H1 (cell line): ENCODE results near the gene MED12L. TPM values are rescaled to one million over a fixed set of nuclear protein-coding genes. Genes with fewer than 3 reads are reported as not detected.

Source experiments
- EZH2 ChIP-seq: fragments of 200-600 bp; sonication (generic); IDR thresholded peaks from 2 replicates; pipeline ENCODE4 v1.7.1; 2012; ENCODE audit warnings: low read depth, mild to moderate bottlenecking, moderate library complexity, low read length, inconsistent platforms; ENCODE audit not compliant: severe bottlenecking
- GTF2F1 ChIP-seq: IDR thresholded peaks from 2 replicates; pipeline ENCODE4 v1.6.1; 2012; ENCODE audit warnings: low read depth, low read length, improper control_type of control experiment, borderline replicate concordance
- NANOG ChIP-seq: IDR thresholded peaks from 2 replicates; pipeline ENCODE4 v1.6.1; 2011; ENCODE audit warnings: low read length, low read depth, mild to moderate bottlenecking, inconsistent platforms; ENCODE audit not compliant: insufficient read depth, poor library complexity, severe bottlenecking
- polyA plus RNA-seq, 7 experiments: library from polyadenylated mRNA; depleted of rRNA in 3 of 7; stranded (reverse) in 5 of 7; unstranded in 2 of 7; fragments of >200 nt in 5 of 7; fragments of 200-250 nt in 2 of 7; gene quantifications; 1 replicate in 5 of 7; 2 replicates in 1 of 7; 4 replicates in 1 of 7; pipeline versions ENCODE4 v1.2.1 to v1.2.3, GENCODE V29; 2011 to 2013; ENCODE audit warnings: missing spikeins in 2 of 7, mixed read lengths in 2 of 7
- total RNA-seq: library from RNA; stranded (reverse); fragmentation: NEBNext Ultra II Directional; extraction: Animal tissue kit (Norgen Biotek cat#: 25700); gene quantifications from 2 replicates; pipeline ENCODE4 v1.2.1, GENCODE V29; 2021
- TF ChIP-seq, protein P1 (sequence below), 3 experiments: IDR thresholded peaks; 1 replicate in 2 of 3; 2 replicates in 1 of 3; pipeline versions ENCODE4 v1.5.1 to v1.6.1; 2011; ENCODE audit warnings: low read length in 3 of 3, mild to moderate bottlenecking in 3 of 3, inconsistent platforms in 2 of 3, low read depth in 1 of 3, moderate library complexity in 1 of 3; ENCODE audit not compliant: insufficient read depth in 1 of 3; ENCODE audit errors: control extremely low read depth in 1 of 3

MED12L gene
- total and polyA plus RNA-seq, 2 of the 8 experiments (the other 6 are each of a cell fraction or from before 2014, with no cell fraction given): 3.6 to 26.2 TPM

DNA sequence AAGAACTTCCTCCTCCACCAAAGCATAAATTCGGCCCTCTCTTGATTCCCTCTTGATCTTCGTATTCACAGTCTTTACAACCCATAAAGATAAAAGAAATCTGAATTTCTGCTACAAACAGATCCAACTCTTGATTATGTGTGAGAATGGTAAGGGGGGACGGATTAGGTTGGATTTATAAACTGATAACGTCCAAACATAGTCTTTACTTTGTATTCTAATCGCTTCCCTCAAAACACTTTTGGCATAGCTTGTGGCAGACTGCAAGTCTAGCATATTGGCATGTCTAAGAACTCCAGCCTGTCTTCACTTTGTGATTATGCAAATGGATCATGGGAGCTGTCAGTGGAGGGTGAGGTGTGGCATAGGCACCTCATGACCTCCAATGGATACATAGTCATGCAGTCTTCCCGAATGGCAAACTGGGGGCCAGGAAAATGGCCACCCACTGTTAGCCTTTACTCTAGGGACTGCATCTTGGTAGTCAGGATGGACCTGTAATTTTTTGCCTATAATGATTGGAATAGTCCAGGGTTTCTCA, 141.9 kb downstream of the MED12L start (continued):
- TF ChIP-seq, protein P1, sequence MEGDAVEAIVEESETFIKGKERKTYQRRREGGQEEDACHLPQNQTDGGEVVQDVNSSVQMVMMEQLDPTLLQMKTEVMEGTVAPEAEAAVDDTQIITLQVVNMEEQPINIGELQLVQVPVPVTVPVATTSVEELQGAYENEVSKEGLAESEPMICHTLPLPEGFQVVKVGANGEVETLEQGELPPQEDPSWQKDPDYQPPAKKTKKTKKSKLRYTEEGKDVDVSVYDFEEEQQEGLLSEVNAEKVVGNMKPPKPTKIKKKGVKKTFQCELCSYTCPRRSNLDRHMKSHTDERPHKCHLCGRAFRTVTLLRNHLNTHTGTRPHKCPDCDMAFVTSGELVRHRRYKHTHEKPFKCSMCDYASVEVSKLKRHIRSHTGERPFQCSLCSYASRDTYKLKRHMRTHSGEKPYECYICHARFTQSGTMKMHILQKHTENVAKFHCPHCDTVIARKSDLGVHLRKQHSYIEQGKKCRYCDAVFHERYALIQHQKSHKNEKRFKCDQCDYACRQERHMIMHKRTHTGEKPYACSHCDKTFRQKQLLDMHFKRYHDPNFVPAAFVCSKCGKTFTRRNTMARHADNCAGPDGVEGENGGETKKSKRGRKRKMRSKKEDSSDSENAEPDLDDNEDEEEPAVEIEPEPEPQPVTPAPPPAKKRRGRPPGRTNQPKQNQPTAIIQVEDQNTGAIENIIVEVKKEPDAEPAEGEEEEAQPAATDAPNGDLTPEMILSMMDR (IDR thresholded peaks at IDR 0.05; ENCODE audit: control extremely low read depth in 1 of 3, insufficient read depth in 1 of 3, low read depth in 1 of 3, low read length in 3 of 3): no peak
- TF ChIP-seq NANOG (no peak), GTF2F1 (no peak), EZH2 (no peak)
